K562 (cell line): ENCODE data around the gene NPPC. TPM values are rescaled to one million over a fixed set of nuclear protein-coding genes. Genes with fewer than 3 reads are reported as not detected.

Experiments
- ATAC-seq: fragments of 200-7000 bp; cut with Tn5 transposase; 3 replicates; pipeline ENCODE4 v1.9.1; 2020; ENCODE audit warnings: moderate library complexity
- BruUV-seq: library from RNA; stranded (reverse); fragments of 400-500 nt; replicated peaks from 2 replicates; lab custom pipeline; 2021; lab: Mats Ljungman, UMichigan
- CTCF ChIA-PET: fragments of 300-600 bp; formaldehyde crosslinking; extraction: SDS; loops from one replicate; lab custom pipeline; 2021; ENCODE audit warnings: low intra/inter-chr PET ratio; lab: Yijun Ruan, JAX
- POLR2A ChIA-PET: fragments of 300-600, 350-650 bp; sonication (Branson Sonifier 250); formaldehyde crosslinking; extraction: SDS; loops from one replicate; lab custom pipeline; 2021; ENCODE audit warnings: antibody characterized with exemption, inconsistent platforms; lab: Yijun Ruan, JAX
- DNase-seq, 4 experiments: peaks; one replicate each; pipeline versions ENCODE4 v3.0.0 to v3.0.0-alpha.2; 2011 to 2018; ENCODE audit warnings: low spot score in 3 of 4, mixed read lengths in 3 of 4; ENCODE audit errors: extremely low read depth in 1 of 4
- FAIRE-seq: peaks from 2 replicates; lab custom pipeline; 2011; peaks lifted over from hg19 to GRCh38; lab: Jason Lieb, UNC
- H2AFZ ChIP-seq: 2 replicates; pipeline ENCODE4 v1.6.0; 2011; ENCODE audit warnings: low read depth, low read length, control low read depth, inconsistent platforms
- H3K27ac ChIP-seq: fragments of 200-600 bp; 3 replicates; pipeline ENCODE4 v1.8.0; 2011; ENCODE audit warnings: low read depth, mild to moderate bottlenecking, control low read depth, inconsistent platforms, low read length, moderate library complexity, mixed read lengths; ENCODE audit errors: extremely low read depth
- H3K27me3 ChIP-seq, 2 experiments: fragments of 300-600 bp in 1 of 2; 2 replicates in 1 of 2; 3 replicates in 1 of 2; pipeline versions ENCODE4 v1.6.0 to v1.8.0; 2011; ENCODE audit warnings: inconsistent platforms in 2 of 2, low read length in 2 of 2, mild to moderate bottlenecking in 1 of 2, mixed read lengths in 1 of 2, moderate library complexity in 1 of 2; ENCODE audit not compliant: control insufficient read depth in 2 of 2, insufficient read depth in 2 of 2
- H3K36me3 ChIP-seq: fragments of 300-600 bp; 3 replicates; pipeline ENCODE4 v1.8.0; 2011; ENCODE audit warnings: mild to moderate bottlenecking, low read length, inconsistent platforms; ENCODE audit not compliant: control insufficient read depth, insufficient read depth
- H3K4me1 ChIP-seq, 2 experiments: fragments of 200-600 bp in 1 of 2; replicated peaks in 1 of 2; 2 replicates in 1 of 2; 3 replicates in 1 of 2; pipeline versions ENCODE4 v1.5.1 to v1.8.0; 2011; ENCODE audit warnings: inconsistent platforms in 2 of 2, low read length in 2 of 2, mild to moderate bottlenecking in 1 of 2, mixed read lengths in 1 of 2, moderate library complexity in 1 of 2; ENCODE audit not compliant: control insufficient read depth in 2 of 2, insufficient read depth in 2 of 2
- H3K4me2 ChIP-seq: 2 replicates; pipeline ENCODE4 v1.6.1; 2011; ENCODE audit warnings: low read length, control low read depth, inconsistent platforms, mixed read lengths; ENCODE audit not compliant: insufficient read depth
- H3K4me3 ChIP-seq: fragments of 200-600 bp; sonication (generic), shearing (Covaris generic); 2 replicates; pipeline ENCODE4 v1.5.1; 2016; ENCODE audit warnings: control low read depth, inconsistent platforms
- H3K79me2 ChIP-seq: fragments of 200-600 bp; 3 replicates; pipeline ENCODE4 v1.8.0; 2011; ENCODE audit warnings: low read length, inconsistent platforms; ENCODE audit not compliant: control insufficient read depth, insufficient read depth
- H3K9ac ChIP-seq, 2 experiments: 2 replicates each; pipeline versions ENCODE4 v1.6.0 to v1.6.1; 2011; ENCODE audit warnings: low read depth in 2 of 2, low read length in 2 of 2, control low read depth in 1 of 2, inconsistent platforms in 1 of 2, mild to moderate bottlenecking in 1 of 2, mixed read lengths in 1 of 2; ENCODE audit not compliant: insufficient read depth in 1 of 2
- H3K9me1 ChIP-seq: one replicate; pipeline ENCODE4 v1.6.0; 2011; ENCODE audit warnings: inconsistent platforms, mild to moderate bottlenecking, low read length, moderate library complexity; ENCODE audit not compliant: control insufficient read depth, insufficient read depth
- H3K9me3 ChIP-seq: replicated peaks from 2 replicates; pipeline ENCODE4 v1.5.1; 2011; ENCODE audit warnings: low read depth, low read length, inconsistent platforms; ENCODE audit not compliant: control insufficient read depth, insufficient read depth
- H4K20me1 ChIP-seq: replicated peaks from 2 replicates; pipeline ENCODE4 v1.6.1; 2011; ENCODE audit warnings: low read length, inconsistent platforms, mixed read lengths; ENCODE audit not compliant: control insufficient read depth, insufficient read depth
- ARID2 ChIP-seq: fragments of 450-650 bp; IDR thresholded peaks from 2 replicates; pipeline ENCODE4 v1.6.1; 2017; ENCODE audit warnings: antibody characterized with exemption, mild to moderate bottlenecking
- HMGXB4 ChIP-seq: sonication (generic); formaldehyde crosslinking; IDR thresholded peaks from 2 replicates; pipeline ENCODE4 v1.8.1; 2023; ENCODE audit warnings: mild to moderate bottlenecking, missing genetic modification reagents
- NKRF ChIP-seq: fragments of 450-650 bp; IDR thresholded peaks from 2 replicates; pipeline ENCODE4 v1.6.1; 2016; ENCODE audit warnings: borderline replicate concordance
- NR0B1 ChIP-seq: fragments of 450-650 bp; IDR thresholded peaks from one replicate; pipeline ENCODE4 v1.6.1; 2018; ENCODE audit warnings: mild to moderate bottlenecking, moderate library complexity; ENCODE audit not compliant: partially characterized antibody
- RAD21 ChIP-seq, 2 experiments: fragments of 250-450 bp in 1 of 2; fragments of 450-650 bp in 1 of 2; sonication (Bioruptor Pico) in 1 of 2; formaldehyde crosslinking in 1 of 2; IDR thresholded peaks in 1 of 2; conservative IDR thresholded peaks in 1 of 2; 2 replicates each; pipeline versions ENCODE4 v1.4.0 to v1.8.0; 2020 to 2022; ENCODE audit warnings: mild to moderate bottlenecking in 2 of 2, moderate library complexity in 1 of 2
- RB1 ChIP-seq: fragments of 450-650 bp; IDR thresholded peaks from 2 replicates; pipeline ENCODE4 v1.6.1; 2017; ENCODE audit warnings: low read depth, mild to moderate bottlenecking
- RBM14 ChIP-seq: fragments of 200-400 bp; formaldehyde crosslinking; IDR thresholded peaks from 2 replicates; pipeline ENCODE4 v1.6.1; 2018; ENCODE audit warnings: low read depth, mild to moderate bottlenecking, low read length, moderate library complexity, borderline replicate concordance; ENCODE audit not compliant: insufficient read depth
- SMC3 ChIP-seq: conservative IDR thresholded peaks from 2 replicates; pipeline ENCODE4 v1.6.1; 2011; ENCODE audit warnings: low read depth, low read length, improper control_type of control experiment; ENCODE audit not compliant: insufficient read depth
- STAT5B ChIP-seq: fragments of 250-450 bp; sonication (Bioruptor Pico); IDR thresholded peaks from 2 replicates; pipeline ENCODE4 v1.8.0; 2021; ENCODE audit warnings: mild to moderate bottlenecking, inconsistent platforms
- TEAD2 ChIP-seq: fragments of 450-650 bp; IDR thresholded peaks from 2 replicates; pipeline ENCODE4 v1.6.1; 2016; ENCODE audit warnings: missing genetic modification characterization, control low read depth, missing compliant biosample characterization
- ZBTB7A ChIP-seq: IDR thresholded peaks from 2 replicates; pipeline ENCODE4 v1.6.1; 2011; ENCODE audit warnings: low read depth, mild to moderate bottlenecking, low read length, moderate library complexity, borderline replicate concordance; ENCODE audit not compliant: control insufficient read depth
- ZNF124 ChIP-seq: sonication (generic); formaldehyde crosslinking; IDR thresholded peaks from 2 replicates; pipeline ENCODE4 v1.8.1; 2022; ENCODE audit warnings: missing genetic modification reagents
- WGBS: fragments of 100-300 bp; shearing (Covaris generic); methylation state at CpG from one replicate; pipeline ENCODE4 v1.1.6; 2016; ENCODE audit warnings: low coverage, mixed read lengths; ENCODE audit not compliant: insufficient coverage; ENCODE audit errors: missing lambda C conversion rate; 5-methylcytosine and 5-hydroxymethylcytosine counted together
- in situ Hi-C: fragments of 300-500 bp; cut with MboI; formaldehyde crosslinking; loops from 4 replicates; pipeline ENCODE4 v1.15.0; 2018; ENCODE audit warnings: inconsistent platforms, mixed read lengths
- intact Hi-C: fragments of 100-400 bp; cut with micrococcal nuclease; formaldehyde crosslinking; loops from 2 replicates; pipeline ENCODE4 v1.14.2; 2022
- polyA plus RNA-seq, 8 experiments: library from polyadenylated mRNA; depleted of rRNA in 4 of 8; stranded (reverse) in 5 of 8; unstranded in 3 of 8; fragments of >200 nt; fragmentation: Nextera tagmentation in 2 of 8; fragmentation: Illumina TruSeq in 1 of 8; extraction: Ambion mirVana in 2 of 8; extraction: Trizol in 1 of 8; gene quantifications; 2 replicates each; pipeline versions ENCODE4 v1.2.1 to v1.2.3, GENCODE V29; 2011 to 2014; ENCODE audit warnings: inconsistent platforms in 1 of 8, missing spikeins in 1 of 8
- total RNA-seq, 7 experiments: library from RNA; depleted of rRNA in 6 of 7; stranded (reverse); fragments of >200 nt in 6 of 7; fragmentation: Illumina TruSeq in 2 of 7; extraction: Trizol in 2 of 7; gene quantifications; 2 replicates each; pipeline versions ENCODE4 v1.2.1 to v1.2.3, GENCODE V29; 2011 to 2021; ENCODE audit warnings: low replicate concordance in 1 of 7

Gene NPPC
- total and polyA plus RNA-seq, 9 of the 15 experiments (the other 6 are each of a cell fraction or from before 2014, with no cell fraction given) = not detected

DNA sequence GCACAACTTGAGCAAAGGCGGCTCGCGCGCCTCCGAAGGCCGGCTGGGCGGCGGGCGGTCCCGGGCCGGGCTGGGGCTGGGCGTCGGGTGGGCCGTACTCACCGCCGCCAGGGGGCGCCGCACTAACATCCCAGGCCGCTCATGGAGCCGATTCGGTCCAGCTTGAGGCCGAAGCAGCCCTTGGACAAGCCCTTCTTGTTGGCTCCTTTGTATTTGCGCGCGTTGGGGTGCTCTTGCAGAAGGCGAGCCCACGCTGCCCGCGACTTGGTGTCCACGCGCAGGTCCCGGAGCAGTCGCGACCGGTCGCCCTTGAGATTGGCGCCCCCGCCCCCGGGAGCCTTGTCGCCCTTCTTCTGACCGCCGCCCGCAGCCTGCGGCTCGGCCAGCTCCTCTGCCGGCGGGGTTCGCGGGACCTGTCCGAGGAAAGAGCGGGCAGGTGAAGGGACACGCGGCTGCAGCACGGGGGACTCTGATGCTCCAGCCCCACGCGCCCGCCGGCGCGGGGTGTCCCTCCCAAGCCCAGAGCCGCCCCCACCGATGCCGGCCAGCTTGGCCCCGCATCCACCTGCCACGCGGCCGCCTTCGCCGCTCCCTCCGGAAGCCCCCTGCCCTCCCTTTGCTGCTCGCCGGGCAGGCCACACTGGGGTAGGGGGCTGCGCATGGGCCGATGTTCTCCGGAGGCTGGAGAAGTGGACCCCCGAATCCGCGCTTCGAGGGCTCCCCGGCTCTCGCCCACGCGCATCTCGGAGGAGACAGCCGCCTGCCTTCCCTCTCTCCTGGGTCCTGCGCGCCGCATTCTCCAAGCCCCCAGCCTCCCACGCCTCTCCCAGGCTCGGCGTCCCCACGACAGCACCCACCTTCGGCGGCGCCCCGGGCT lies 655 bp downstream of the NPPC start (continued):
- peak; percentile 68 to 77 for TF ChIP-seq RAD21 (CRISPR knock-in tag; conservative IDR thresholded peaks at IDR 0.05 in 1 of 2, IDR thresholded peaks at IDR 0.05 in 1 of 2)
- peak; percentile 62; the same call in 1 of the 2 replicates for TF ChIP-seq ZBTB7A
- TF ChIP-seq SMC3 = peak; percentile 80
- peak; percentile 69; the same call in 1 of the 2 replicates for TF ChIP-seq RB1
- TF ChIP-seq, all 486 proteins: peak for 17

DNA sequence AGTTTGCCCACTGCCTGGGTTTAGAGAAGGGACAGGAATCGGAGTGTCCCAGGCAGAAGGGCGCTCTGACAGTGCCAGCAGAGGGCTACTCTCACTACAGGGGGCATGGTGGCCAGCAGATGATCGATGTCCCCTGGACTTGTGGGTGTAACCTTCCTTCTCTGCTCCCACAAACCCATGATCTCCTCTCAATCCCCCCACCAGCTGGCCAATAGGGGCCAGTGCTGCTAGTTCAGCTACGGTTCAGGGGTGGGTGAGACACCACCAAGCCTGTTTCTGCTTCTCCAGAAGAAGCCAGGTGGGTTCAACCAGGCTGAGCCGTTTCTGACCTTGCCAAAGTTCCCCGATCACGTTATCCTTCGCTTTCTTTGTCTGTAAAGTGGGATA lies 1.3 kb downstream of the NPPC start:
- Histone ChIP-seq H4K20me1 (no peaks in the 10 kb centered on the region; the same call in none of the 2 replicates), H3K36me3 (no peaks in the 10 kb centered on the region), H3K9me3 (no peaks in the 10 kb centered on the region), H3K27ac (no peak overlapping the region), H3K4me1 (peaks cover 0 to 28% of the 10 kb centered on the region in 2 experiments; a peak in 3 of 5 replicates), H3K79me2 (no peaks in the 10 kb centered on the region), H3K9me1 (no peaks in the 10 kb centered on the region), H3K27me3 (peaks cover 30 to 63% of the 10 kb centered on the region in 2 experiments), H3K9ac (no peak overlapping the region), H3K4me3 (no peak overlapping the region), H3K4me2 (0 out of 2 replicates have a peak overlapping the region, but pooled peaks have one; percentile 69), H2AFZ (no peak overlapping the region)
- ChIA-PET CTCF (interaction anchor here (0.7 to 2.8 kb wide), 4 partner anchors 215 to 362 kb away, joined by 3 to 30 read pairs (median 4); no protein-coding TSS in a partner anchor), POLR2A (interaction anchor here (0.6 to 0.9 kb wide), 2 partner anchors 517 to 615 kb away, joined by 3 to 4 read pairs; no protein-coding TSS in a partner anchor)
- intact Hi-C loops = loop anchor here (1.0 to 5.0 kb wide), 3 partner anchors 19 to 402 kb away; no protein-coding TSS in a partner anchor
- DNase-seq = peak in 1 of 4 experiments; percentile 23
- WGBS = 0% methylated on average over 3 of the region's 8 CpGs
- TF ChIP-seq STAT5B (CRISPR knock-in tag) (no peak), NR0B1 (no peak), TEAD2 (tag) (no peak), ARID2 (no peak), ZNF124 (CRISPR knock-in tag) (no peak), RBM14 (no peak), HMGXB4 (CRISPR knock-in tag) (no peak), NKRF (no peak)
- FAIRE-seq = no peak
- BruUV-seq = no TSS peak
- ATAC-seq = no peak; the same call in 2 of the 3 replicates
- in situ Hi-C loops = no loop called here
